BJ (cell line): ENCODE results near the gene RBM8A. TPM values are rescaled to one million over a fixed set of nuclear protein-coding genes. Genes with fewer than 3 reads are reported as not detected.
A peak's percentile ranks its signal among the peaks of the same experiment; 100 is the strongest.

ENCODE experiments used
- CTCF ChIA-PET: fragments of 350-600 bp; formaldehyde crosslinking; extraction: SDS; loops from one replicate; lab custom pipeline; 2021; ENCODE audit warnings: antibody characterized with exemption, inconsistent platforms; lab: Yijun Ruan, JAX
- POLR2A ChIA-PET: fragments of 300-600 bp; sonication (Branson Sonifier 250); formaldehyde crosslinking; extraction: SDS; loops from one replicate; lab custom pipeline; 2021; ENCODE audit warnings: antibody characterized with exemption; lab: Charles Lee
- DNase-seq: peaks from one replicate; pipeline ENCODE4 v3.0.0-alpha.2; 2011; ENCODE audit warnings: low read depth
- H3K27me3 ChIP-seq: 2 replicates; pipeline ENCODE4 v1.6.0; 2011; ENCODE audit warnings: low read length; ENCODE audit not compliant: control insufficient read depth, insufficient read depth
- H3K36me3 ChIP-seq: 2 replicates; pipeline ENCODE4 v1.5.1; 2011; ENCODE audit warnings: low read length; ENCODE audit not compliant: control insufficient read depth, insufficient read depth
- H3K4me3 ChIP-seq: 2 replicates; pipeline ENCODE4 v1.5.1; 2011; ENCODE audit warnings: low read depth, mild to moderate bottlenecking, control low read depth, low read length
- CTCF ChIP-seq: IDR thresholded peaks from 2 replicates; pipeline ENCODE4 v1.5.1; 2011; ENCODE audit warnings: low read depth, mild to moderate bottlenecking, control low read depth, inconsistent platforms, low read length, moderate library complexity; ENCODE audit not compliant: insufficient read depth
- polyA plus RNA-seq: library from polyadenylated mRNA; depleted of rRNA; stranded (reverse); fragments of >200 nt; gene quantifications from 2 replicates; pipeline ENCODE4 v1.2.3, GENCODE V29; 2011; rRNA removed

Gene RBM8A
- polyA plus RNA-seq, 1 experiment: 71.2 TPM

GRCh38 chr1:145877923-145878486 lies 49.3 kb downstream of the RBM8A start:
- DNase-seq: no peak
- H3K36me3 ChIP-seq: no peaks in the 10 kb centered on the region
- no peak for TF ChIP-seq CTCF
- H3K4me3 ChIP-seq: no peak overlapping the region
- CTCF ChIA-PET: interaction anchor here (4.1 kb wide), 1 partner anchor 14 kb away, joined by 29 read pairs; no protein-coding TSS in a partner anchor
- POLR2A ChIA-PET: no interaction called here
- no peaks in the 10 kb centered on the region for H3K27me3 ChIP-seq

GRCh38 chr1:145874646-145875045 lies 52.6 kb downstream of the RBM8A start:
- ChIA-PET CTCF (interaction anchor here (1.4 to 1.6 kb wide), 2 partner anchors 28 to 29 kb away, joined by 3 read pairs; partner anchors contain the start of gene NUDT17), POLR2A (no interaction called here)
- no peak for TF ChIP-seq CTCF
- no peak for DNase-seq
- Histone ChIP-seq H3K27me3 (no peaks in the 10 kb centered on the region), H3K4me3 (no peak overlapping the region), H3K36me3 (no peaks in the 10 kb centered on the region)

- CTCF ChIA-PET: interaction anchor here (0.6 to 2.6 kb wide), 9 partner anchors 9 to 55 kb away, joined by 3 to 26 read pairs (median 4); partner anchors contain the start of genes ITGA10, NUDT17, PIAS3 and RBM8A
- H3K4me3 ChIP-seq: peak overlapping the region; percentile 35
- no peaks in the 10 kb centered on the region for H3K36me3 ChIP-seq
- no peaks in the 10 kb centered on the region for H3K27me3 ChIP-seq
- DNase-seq: no peak
- no peak for TF ChIP-seq CTCF
- POLR2A ChIA-PET: interaction anchor here (0.6 to 2.2 kb wide), 3 partner anchors 13 to 55 kb away, joined by 3 to 8 read pairs (median 3); partner anchors contain the start of genes PIAS3 and RBM8A
Observed at GRCh38 chr1:145871994-145872924, 55.0 kb downstream of the RBM8A start.

Other genes starting within 250 kb of the RBM8A start
- gene PDZK1, start 220.1 kb downstream of the RBM8A start, polyA plus RNA-seq: 0.15 and 0.56 TPM in 2 replicates
- gene CD160, start 208.0 kb downstream of the RBM8A start, polyA plus RNA-seq: not detected in 2 replicates
- gene RNF115, start 103.4 kb downstream of the RBM8A start, polyA plus RNA-seq: 13.4 and 18.3 TPM in 2 replicates
- gene POLR3C, start 103.3 kb downstream of the RBM8A start, polyA plus RNA-seq: 56.7 and 58.5 TPM in 2 replicates
- gene NUDT17, start 81.9 kb downstream of the RBM8A start, polyA plus RNA-seq: 4.3 and 4.5 TPM in 2 replicates
- 30.0 and 38.0 TPM in 2 replicates for gene PIAS3, start 68.4 kb downstream of the RBM8A start, polyA plus RNA-seq
- 1.4 and 1.5 TPM in 2 replicates for gene ANKRD35, start 41.6 kb downstream of the RBM8A start, polyA plus RNA-seq
- gene ITGA10, start 17.4 kb downstream of the RBM8A start, polyA plus RNA-seq: 0.63 and 0.82 TPM in 2 replicates
- gene PEX11B, start 8.8 kb downstream of the RBM8A start, polyA plus RNA-seq: 34.9 and 46.4 TPM in 2 replicates
- gene LIX1L, start 30.5 kb upstream of the RBM8A start, polyA plus RNA-seq: 35.1 and 42.1 TPM in 2 replicates
- 1.3 and 1.4 TPM in 2 replicates for gene ANKRD34A, start 37.1 kb upstream of the RBM8A start, polyA plus RNA-seq
- gene POLR3GL, start 37.2 kb upstream of the RBM8A start, polyA plus RNA-seq: 13.2 and 19.2 TPM in 2 replicates
- gene TXNIP, start 69.1 kb upstream of the RBM8A start, polyA plus RNA-seq: 212 and 258 TPM in 2 replicates
- gene HJV, start 94.3 kb upstream of the RBM8A start, polyA plus RNA-seq: not detected in 2 replicates
- gene NBPF10, start 217.3 kb upstream of the RBM8A start, polyA plus RNA-seq: 0.77 and 1.0 TPM in 2 replicates